Trophoblast cell (in vitro differentiated cells and primary cell): Measurements from ENCODE around the gene MROH9.

Source experiments
- DNase-seq, 2 donors: peaks; one replicate each; pipeline ENCODE4 v3.0.0-alpha.2; 2016
- H2AFZ ChIP-seq: 2 replicates; pipeline ENCODE4 v1.6.1; 2013; ENCODE audit warnings: low read length, moderate library complexity, mild to moderate bottlenecking; ENCODE audit not compliant: insufficient read depth, poor library complexity
- H2AK5ac ChIP-seq: 2 replicates; pipeline ENCODE4 v1.6.1; 2013; ENCODE audit warnings: mild to moderate bottlenecking, low read length
- H2BK120ac ChIP-seq: 2 replicates; pipeline ENCODE4 v1.6.1; 2013; ENCODE audit warnings: low read length, mild to moderate bottlenecking, moderate library complexity; ENCODE audit not compliant: insufficient read depth, poor library complexity
- H2BK12ac ChIP-seq: 2 replicates; pipeline ENCODE4 v1.6.1; 2013; ENCODE audit warnings: mild to moderate bottlenecking, low read length, moderate library complexity
- H2BK5ac ChIP-seq: 2 replicates; pipeline ENCODE4 v1.6.1; 2013; ENCODE audit warnings: low read length, low read depth, moderate library complexity, mild to moderate bottlenecking; ENCODE audit not compliant: poor library complexity
- H3K14ac ChIP-seq: 2 replicates; pipeline ENCODE4 v1.6.1; 2013; ENCODE audit warnings: mild to moderate bottlenecking, low read length
- H3K18ac ChIP-seq: 2 replicates; pipeline ENCODE4 v1.6.1; 2013; ENCODE audit warnings: mild to moderate bottlenecking, low read length
- H3K23ac ChIP-seq: 2 replicates; pipeline ENCODE4 v1.6.1; 2013; ENCODE audit warnings: low read length
- H3K27ac ChIP-seq: 2 replicates; pipeline ENCODE4 v1.5.1; 2013; ENCODE audit warnings: low read depth, mild to moderate bottlenecking, inconsistent platforms, low read length, moderate library complexity
- H3K27me3 ChIP-seq: 2 replicates; pipeline ENCODE4 v1.6.1; 2013; ENCODE audit warnings: inconsistent platforms, mild to moderate bottlenecking, low read length, moderate library complexity; ENCODE audit not compliant: insufficient read depth
- H3K36me3 ChIP-seq, 2 experiments: 1 replicate in 1 of 2; 2 replicates in 1 of 2; pipeline ENCODE4 v1.6.1; 2013; ENCODE audit warnings: low read length in 2 of 2, mild to moderate bottlenecking in 2 of 2, moderate library complexity in 1 of 2; ENCODE audit not compliant: insufficient read depth in 2 of 2, control insufficient read depth in 1 of 2
- H3K4ac ChIP-seq: 2 replicates; pipeline ENCODE4 v1.6.1; 2013; ENCODE audit warnings: low read depth, mild to moderate bottlenecking, low read length, moderate library complexity
- H3K4me1 ChIP-seq, 2 experiments: 1 replicate in 1 of 2; 2 replicates in 1 of 2; pipeline ENCODE4 v1.6.1; 2013; ENCODE audit warnings: low read length in 2 of 2, mild to moderate bottlenecking in 2 of 2, moderate library complexity in 1 of 2; ENCODE audit not compliant: insufficient read depth in 2 of 2, control insufficient read depth in 1 of 2
- H3K4me2 ChIP-seq: 2 replicates; pipeline ENCODE4 v1.6.1; 2013; ENCODE audit warnings: inconsistent platforms, mild to moderate bottlenecking, low read length, moderate library complexity
- H3K4me3 ChIP-seq: 2 replicates; pipeline ENCODE4 v1.5.1; 2013; ENCODE audit warnings: mild to moderate bottlenecking, low read depth, low read length, inconsistent platforms
- H3K79me1 ChIP-seq: one replicate; pipeline ENCODE4 v1.6.1; 2013; ENCODE audit warnings: low read length
- H3K79me2 ChIP-seq: 2 replicates; pipeline ENCODE4 v1.6.1; 2013; ENCODE audit warnings: low read length, mild to moderate bottlenecking; ENCODE audit not compliant: control insufficient read depth, insufficient read depth, poor library complexity
- H3K9ac ChIP-seq: 2 replicates; pipeline ENCODE4 v1.6.1; 2013; ENCODE audit warnings: mild to moderate bottlenecking, low read length
- H3K9me3 ChIP-seq: 2 replicates; pipeline ENCODE4 v1.6.1; 2013; ENCODE audit warnings: low read depth, mild to moderate bottlenecking, control low read depth, inconsistent platforms, low read length; ENCODE audit not compliant: insufficient read depth
- H4K12ac ChIP-seq: 2 replicates; pipeline ENCODE4 v1.6.1; 2013; ENCODE audit warnings: low read depth, mild to moderate bottlenecking, low read length, moderate library complexity
- H4K8ac ChIP-seq: 2 replicates; pipeline ENCODE4 v1.6.1; 2013; ENCODE audit warnings: low read depth, mild to moderate bottlenecking, low read length, moderate library complexity
- H4K91ac ChIP-seq: one replicate; pipeline ENCODE4 v1.6.1; 2013; ENCODE audit warnings: low read depth, mild to moderate bottlenecking, low read length, moderate library complexity
- WGBS: extraction: QIAGEN DNeasy Blood & Tissue Kit; methylation state at CpG from one replicate; pipeline ENCODE4 v1.1.7; 2013; ENCODE audit warnings: missing lambda C conversion rate; ENCODE audit not compliant: insufficient read length, insufficient coverage; ENCODE audit errors: extremely low coverage; 5-methylcytosine and 5-hydroxymethylcytosine counted together

Gene MROH9

GRCh38 chr1:170986901-170987300 lies 51.6 kb downstream of the MROH9 start:
- Histone ChIP-seq H3K36me3 (no peaks in the 10 kb centered on the region), H2AK5ac (no peak overlapping the region), H3K4ac (no peak overlapping the region), H3K9ac (no peak overlapping the region), H3K4me1 (no peaks in the 10 kb centered on the region), H3K79me2 (no peaks in the 10 kb centered on the region), H3K4me2 (no peak overlapping the region), H4K91ac (no peak overlapping the region), H3K18ac (no peak overlapping the region), H2BK120ac (no peak overlapping the region), H3K4me3 (no peak overlapping the region), H3K27ac (no peak overlapping the region), H4K12ac (no peak overlapping the region), H3K14ac (no peak overlapping the region), H4K8ac (no peak overlapping the region), H2AFZ (no peak overlapping the region), H3K27me3 (no peaks in the 10 kb centered on the region), H3K9me3 (no peaks in the 10 kb centered on the region), H3K79me1 (no peaks in the 10 kb centered on the region), H2BK5ac (no peak overlapping the region), H3K23ac (no peak overlapping the region), H2BK12ac (no peak overlapping the region)
- DNase-seq, result peak; percentile 63 to 86
- no CpG with 5 or more reads among the region's 3 CpGs for WGBS

- Histone ChIP-seq H3K14ac (no peak overlapping the region), H3K4me3 (no peak overlapping the region), H4K91ac (no peak overlapping the region), H2AK5ac (no peak overlapping the region), H2AFZ (no peak overlapping the region), H3K18ac (no peak overlapping the region), H2BK5ac (no peak overlapping the region), H3K27me3 (no peaks in the 10 kb centered on the region), H3K36me3 (no peaks in the 10 kb centered on the region), H3K9me3 (no peaks in the 10 kb centered on the region), H3K79me2 (no peaks in the 10 kb centered on the region), H4K8ac (no peak overlapping the region), H3K79me1 (no peaks in the 10 kb centered on the region), H3K27ac (no peak overlapping the region), H3K4me2 (no peak overlapping the region), H3K23ac (no peak overlapping the region), H2BK12ac (no peak overlapping the region), H3K9ac (no peak overlapping the region), H3K4ac (no peak overlapping the region), H3K4me1 (no peaks in the 10 kb centered on the region), H2BK120ac (no peak overlapping the region), H4K12ac (no peak overlapping the region)
- DNase-seq, result peak; percentile 21 to 83
- 100% methylated on average over 1 of the region's 5 CpGs for WGBS
Observed at GRCh38 chr1:170987424-170987823, 52.1 kb downstream of the MROH9 start.

GRCh38 chr1:170993151-170993550 lies 57.8 kb downstream of the MROH9 start:
- no peaks in the 10 kb centered on the region for H3K27me3 ChIP-seq
- no peaks in the 10 kb centered on the region for H3K36me3 ChIP-seq
- no peak overlapping the region for H4K8ac ChIP-seq
- no peak overlapping the region for H2AK5ac ChIP-seq
- no peak overlapping the region for H3K4me2 ChIP-seq
- H3K79me1 ChIP-seq, result no peaks in the 10 kb centered on the region
- H3K23ac ChIP-seq, result no peak overlapping the region
- H3K14ac ChIP-seq, result no peak overlapping the region
- no peak overlapping the region for H3K4me3 ChIP-seq
- no peak overlapping the region for H4K12ac ChIP-seq
- no peaks in the 10 kb centered on the region for H3K9me3 ChIP-seq
- no peak overlapping the region for H2BK5ac ChIP-seq
- H3K4me1 ChIP-seq, result no peaks in the 10 kb centered on the region
- H4K91ac ChIP-seq, result no peak overlapping the region
- DNase-seq, result no peak
- no peak overlapping the region for H3K4ac ChIP-seq
- H2BK12ac ChIP-seq, result no peak overlapping the region
- H3K27ac ChIP-seq, result no peak overlapping the region
- H2BK120ac ChIP-seq, result no peak overlapping the region
- H2AFZ ChIP-seq, result no peak overlapping the region
- H3K18ac ChIP-seq, result no peak overlapping the region
- H3K9ac ChIP-seq, result no peak overlapping the region
- no peaks in the 10 kb centered on the region for H3K79me2 ChIP-seq

- no CpG with 5 or more reads among the region's 1 CpG for WGBS
- H3K23ac ChIP-seq, result no peak overlapping the region
- DNase-seq, result no peak
Observed at GRCh38 chr1:170993717-170994116, 58.4 kb downstream of the MROH9 start.

More at GRCh38 chr1:170993717-170994116, 58.4 kb downstream of the MROH9 start:
- Histone ChIP-seq H3K9me3 (no peaks in the 10 kb centered on the region), H4K8ac (no peak overlapping the region), H3K18ac (no peak overlapping the region), H3K4ac (no peak overlapping the region), H4K91ac (no peak overlapping the region), H2BK120ac (no peak overlapping the region), H2BK12ac (no peak overlapping the region), H3K9ac (no peak overlapping the region), H3K4me2 (no peak overlapping the region), H3K27ac (no peak overlapping the region), H3K79me2 (no peaks in the 10 kb centered on the region), H2AFZ (no peak overlapping the region), H3K14ac (no peak overlapping the region), H3K4me1 (no peaks in the 10 kb centered on the region), H4K12ac (no peak overlapping the region), H3K4me3 (no peak overlapping the region), H3K27me3 (no peaks in the 10 kb centered on the region), H3K79me1 (no peaks in the 10 kb centered on the region), H2BK5ac (no peak overlapping the region), H3K36me3 (no peaks in the 10 kb centered on the region), H2AK5ac (no peak overlapping the region)
